ENCODE data around the gene PPP2R2D. TPM values are rescaled to one million over a fixed set of nuclear protein-coding genes. Genes with fewer than 3 reads are reported as not detected.

Gene PPP2R2D
- total RNA-seq, 2 donors from 2014 or later, result 43.1 to 52.4 TPM

DNA sequence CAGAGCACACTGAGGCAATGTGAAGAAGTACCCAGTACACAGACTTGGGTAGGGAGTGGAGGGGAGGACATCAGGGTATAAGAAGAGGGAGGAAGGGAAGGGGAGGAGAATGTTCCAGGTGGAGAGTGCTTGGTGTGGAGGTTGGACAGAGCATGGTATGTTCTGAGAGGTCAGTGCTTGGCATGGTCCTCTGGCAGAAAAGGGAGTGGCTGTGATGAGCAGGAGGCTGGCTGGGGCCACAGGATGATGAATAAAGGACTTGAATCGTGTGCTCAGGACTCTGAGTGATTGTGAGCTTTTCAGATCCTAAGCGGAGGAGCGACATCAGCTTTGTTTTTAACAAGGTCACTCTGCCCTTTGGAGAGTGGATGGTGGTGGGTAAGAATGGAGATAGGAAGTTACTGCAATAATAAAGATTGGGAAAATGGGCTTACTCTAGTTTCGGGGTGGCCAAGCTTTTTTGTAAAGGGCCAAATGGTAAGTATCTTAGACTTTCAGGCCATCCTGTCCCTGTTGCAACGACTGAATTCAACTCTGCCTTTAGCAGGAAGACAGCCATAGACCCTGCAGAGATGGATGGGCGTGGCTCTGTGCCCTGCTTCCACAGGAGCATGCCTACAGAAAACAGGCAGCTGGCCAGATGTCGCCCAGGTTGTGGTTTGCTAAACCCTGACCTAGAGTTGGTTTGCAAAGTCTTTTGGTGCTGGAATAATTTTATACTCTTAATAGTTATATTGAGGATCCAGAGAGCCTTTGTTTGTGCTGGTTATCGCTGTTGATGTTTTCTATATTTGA lies 8.4 kb downstream of the PPP2R2D start:
- WGBS, 2 donors, result 73 to 74% methylated on average over 8 of the region's 8 CpGs
- DNase-seq (peak in 1 of 4 donors; percentile 38), ATAC-seq (no peak)
- TF ChIP-seq POLR2A (IDR thresholded peaks at IDR 0.05), result no peak
- TF ChIP-seq, protein P1, sequence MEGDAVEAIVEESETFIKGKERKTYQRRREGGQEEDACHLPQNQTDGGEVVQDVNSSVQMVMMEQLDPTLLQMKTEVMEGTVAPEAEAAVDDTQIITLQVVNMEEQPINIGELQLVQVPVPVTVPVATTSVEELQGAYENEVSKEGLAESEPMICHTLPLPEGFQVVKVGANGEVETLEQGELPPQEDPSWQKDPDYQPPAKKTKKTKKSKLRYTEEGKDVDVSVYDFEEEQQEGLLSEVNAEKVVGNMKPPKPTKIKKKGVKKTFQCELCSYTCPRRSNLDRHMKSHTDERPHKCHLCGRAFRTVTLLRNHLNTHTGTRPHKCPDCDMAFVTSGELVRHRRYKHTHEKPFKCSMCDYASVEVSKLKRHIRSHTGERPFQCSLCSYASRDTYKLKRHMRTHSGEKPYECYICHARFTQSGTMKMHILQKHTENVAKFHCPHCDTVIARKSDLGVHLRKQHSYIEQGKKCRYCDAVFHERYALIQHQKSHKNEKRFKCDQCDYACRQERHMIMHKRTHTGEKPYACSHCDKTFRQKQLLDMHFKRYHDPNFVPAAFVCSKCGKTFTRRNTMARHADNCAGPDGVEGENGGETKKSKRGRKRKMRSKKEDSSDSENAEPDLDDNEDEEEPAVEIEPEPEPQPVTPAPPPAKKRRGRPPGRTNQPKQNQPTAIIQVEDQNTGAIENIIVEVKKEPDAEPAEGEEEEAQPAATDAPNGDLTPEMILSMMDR (IDR thresholded peaks at IDR 0.05), result no peak
- no peak overlapping the region for H3K4me3 ChIP-seq
- intact Hi-C loops (cut with DNase I), result no loop called here
- H3K36me3 ChIP-seq (replicated peaks in 1 of 2; ENCODE audit: insufficient read depth in 1 of 2, low read depth in 2 of 2), result peaks cover 0 to 7% of the 10 kb centered on the region in 2 donors
- no peak overlapping the region for H3K27ac ChIP-seq
- H3K27me3 ChIP-seq, result no peaks in the 10 kb centered on the region
- peaks cover 70% of the 10 kb centered on the region for H3K4me1 ChIP-seq
- H3K9me3 ChIP-seq, result no peaks in the 10 kb centered on the region

- no peaks in the 10 kb centered on the region for H3K27me3 ChIP-seq
- H3K36me3 ChIP-seq (replicated peaks in 1 of 2; ENCODE audit: insufficient read depth in 1 of 2, low read depth in 2 of 2), result peaks cover 0 to 7% of the 10 kb centered on the region in 2 donors
- intact Hi-C loops (cut with DNase I), result no loop called here
- no peak overlapping the region for H3K4me3 ChIP-seq
- ATAC-seq, result no peak
- H3K4me1 ChIP-seq, result peaks cover 70% of the 10 kb centered on the region
- H3K9me3 ChIP-seq, result no peaks in the 10 kb centered on the region
- H3K27ac ChIP-seq, result no peak overlapping the region
- WGBS, 2 donors, result 87 to 92% methylated on average over 11 of the region's 11 CpGs
- TF ChIP-seq POLR2A (IDR thresholded peaks at IDR 0.05), result no peak
- TF ChIP-seq, protein P1 (IDR thresholded peaks at IDR 0.05), result no peak
- no peak for DNase-seq
These were observed 9.1 kb downstream of the PPP2R2D start for GRCh38 chr10:131909929-131910328.

GRCh38 chr10:131910663-131911314 lies 10.0 kb downstream of the PPP2R2D start:
- Histone ChIP-seq H3K27me3 (no peaks in the 10 kb centered on the region), H3K4me3 (no peak overlapping the region), H3K27ac (no peak overlapping the region), H3K36me3 (replicated peaks in 1 of 2; ENCODE audit: insufficient read depth in 1 of 2, low read depth in 2 of 2) (peaks cover 0 to 7% of the 10 kb centered on the region in 2 donors), H3K4me1 (peaks cover 67% of the 10 kb centered on the region), H3K9me3 (no peaks in the 10 kb centered on the region)
- ATAC-seq, result no peak
- intact Hi-C loops (cut with DNase I), result no loop called here
- WGBS, 2 donors, result 85 to 88% methylated on average over 13 to 15 of the region's 15 CpGs
- no peak for DNase-seq
- no peak for TF ChIP-seq POLR2A (IDR thresholded peaks at IDR 0.05)
- TF ChIP-seq, protein P1 (IDR thresholded peaks at IDR 0.05), result no peak

DNA sequence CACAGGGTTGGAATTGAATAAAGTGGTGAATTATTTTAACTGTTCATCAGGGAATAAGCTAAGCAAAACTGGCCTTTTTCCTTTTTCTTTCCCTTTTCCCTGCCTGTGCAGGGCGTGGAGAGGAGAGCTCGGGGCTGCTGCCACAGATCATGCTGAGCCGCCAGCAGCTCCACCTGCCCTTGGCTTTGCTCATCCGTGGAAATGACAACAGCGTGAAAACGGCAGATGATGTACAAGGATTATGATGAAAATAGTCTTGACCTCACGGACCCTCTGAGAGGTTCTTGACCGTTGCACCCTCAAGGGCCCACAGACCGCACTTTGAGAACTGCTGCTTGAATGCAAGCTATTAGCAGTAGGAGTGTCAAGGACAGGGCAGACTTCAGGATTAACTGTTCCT lies 10.6 kb downstream of the PPP2R2D start:
- Histone ChIP-seq H3K27ac (no peak overlapping the region), H3K4me1 (peaks cover 61% of the 10 kb centered on the region), H3K36me3 (replicated peaks in 1 of 2; ENCODE audit: insufficient read depth in 1 of 2, low read depth in 2 of 2) (peaks cover 0 to 7% of the 10 kb centered on the region in 2 donors), H3K4me3 (no peak overlapping the region), H3K27me3 (no peaks in the 10 kb centered on the region), H3K9me3 (no peaks in the 10 kb centered on the region)
- intact Hi-C loops (cut with DNase I), result no loop called here
- WGBS, 2 donors, result 58 to 71% methylated on average over 9 of the region's 9 CpGs
- ATAC-seq (no peak), DNase-seq (no peak)
- TF ChIP-seq, protein P1 (IDR thresholded peaks at IDR 0.05), result no peak
- TF ChIP-seq POLR2A (IDR thresholded peaks at IDR 0.05), result no peak

Measured in body of pancreas (tissue), 4 donors.